Measurements from ENCODE around the gene PKD1L1.
"Not testable (repeated sequence)": the region's sequence is repeated elsewhere in the genome, so short reads cannot be mapped to it uniquely, and the experiment has no call there.

PKD1L1 gene

DNA sequence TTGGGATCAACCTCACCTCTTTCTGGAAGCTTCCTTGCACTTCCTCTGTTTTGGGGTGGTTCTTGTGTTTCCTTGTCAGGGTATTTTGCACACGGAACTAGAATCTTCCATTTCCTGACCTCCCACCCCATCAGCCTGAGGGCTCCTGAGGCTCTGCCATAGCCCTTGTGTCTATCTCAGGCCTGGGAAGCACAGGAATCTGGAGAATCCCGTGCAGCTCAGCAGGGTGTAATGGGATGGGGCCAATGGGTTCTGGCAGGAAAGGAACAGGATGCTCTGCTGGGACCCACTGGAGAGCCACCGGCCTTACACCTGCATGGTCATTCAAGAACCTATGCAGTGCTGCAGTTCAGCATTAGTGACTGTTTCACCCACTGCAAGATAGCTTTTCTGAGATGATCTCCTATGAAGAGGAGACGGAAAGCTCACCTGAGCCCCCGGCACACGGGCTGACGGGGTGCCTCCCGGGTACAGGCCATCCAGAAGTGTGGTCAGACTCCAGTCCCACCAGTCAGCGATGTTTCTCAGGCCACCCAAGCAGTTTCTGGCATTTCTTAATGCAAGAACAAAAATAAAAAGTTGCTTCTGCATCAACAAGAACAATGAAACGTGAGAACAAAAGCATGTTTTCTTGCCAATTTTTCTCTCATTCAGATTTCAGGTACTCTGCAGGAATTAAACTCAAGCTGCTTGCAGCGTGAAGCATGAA lies 133.2 kb downstream of the PKD1L1 start:
- DNase-seq: no peak

DNA sequence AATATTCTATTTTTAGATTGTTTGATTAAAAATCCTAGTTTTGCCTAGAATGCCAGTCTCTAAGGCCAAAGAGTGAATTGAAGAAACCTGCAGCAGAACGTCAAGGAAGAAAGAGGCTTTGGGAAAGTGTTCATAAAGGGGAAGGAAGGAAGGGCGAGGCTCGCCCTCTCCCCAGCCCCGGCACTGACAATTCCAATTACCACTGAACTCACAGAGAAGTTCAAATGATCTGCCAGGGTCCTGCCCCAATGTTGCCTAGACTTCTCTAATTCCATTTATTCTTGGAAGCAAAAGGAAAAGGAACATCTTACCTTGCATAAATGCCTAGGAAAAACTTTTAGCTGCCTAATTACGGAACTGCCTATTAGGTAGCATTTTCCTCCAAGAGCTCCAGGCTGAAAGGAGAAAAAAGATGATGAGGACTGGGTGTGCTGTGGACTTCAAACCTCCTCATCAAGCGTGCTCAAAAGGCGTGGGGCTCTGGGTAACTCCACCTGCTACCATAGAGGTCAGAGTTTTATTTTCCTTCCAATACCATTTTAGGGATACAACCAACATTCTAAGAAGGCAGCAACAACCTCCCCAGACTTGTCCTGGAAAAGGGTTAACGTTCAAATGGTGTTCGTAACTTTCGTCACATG lies 134.5 kb downstream of the PKD1L1 start:
- DNase-seq: no peak

DNA sequence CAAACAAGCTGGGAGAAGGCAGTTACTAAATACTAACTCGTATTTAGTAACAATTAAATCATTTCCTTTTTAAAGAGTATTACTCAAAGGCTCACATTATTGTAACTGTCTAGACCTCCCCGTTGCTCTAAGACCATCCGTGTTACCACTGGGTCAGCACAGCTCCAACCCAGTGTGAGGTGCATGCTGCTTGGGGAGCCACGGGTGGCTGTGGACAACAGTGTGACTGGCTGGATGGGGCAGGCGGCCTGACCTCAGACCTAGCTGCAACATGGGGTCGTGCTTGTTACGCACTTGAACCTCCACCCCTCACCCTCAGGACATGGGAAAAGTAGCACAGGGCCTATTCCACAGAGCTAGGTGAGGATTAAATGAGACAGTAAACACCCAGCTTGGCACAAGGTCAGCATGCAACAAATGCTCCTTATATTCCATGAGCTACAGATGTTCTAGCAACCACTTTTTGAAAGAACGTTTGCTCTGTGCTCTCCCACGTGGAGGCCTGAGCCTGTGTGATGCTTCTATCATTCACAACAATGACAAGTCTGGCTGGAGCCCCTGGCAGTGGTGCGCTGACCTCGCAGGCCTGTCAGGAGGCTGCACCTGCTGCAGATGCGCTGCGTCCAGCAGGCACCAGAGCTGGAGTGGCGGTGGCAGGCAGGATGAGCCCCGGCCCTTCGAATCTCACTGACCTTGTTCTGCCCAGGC lies 135.7 kb downstream of the PKD1L1 start:
- no peak for DNase-seq

DNA sequence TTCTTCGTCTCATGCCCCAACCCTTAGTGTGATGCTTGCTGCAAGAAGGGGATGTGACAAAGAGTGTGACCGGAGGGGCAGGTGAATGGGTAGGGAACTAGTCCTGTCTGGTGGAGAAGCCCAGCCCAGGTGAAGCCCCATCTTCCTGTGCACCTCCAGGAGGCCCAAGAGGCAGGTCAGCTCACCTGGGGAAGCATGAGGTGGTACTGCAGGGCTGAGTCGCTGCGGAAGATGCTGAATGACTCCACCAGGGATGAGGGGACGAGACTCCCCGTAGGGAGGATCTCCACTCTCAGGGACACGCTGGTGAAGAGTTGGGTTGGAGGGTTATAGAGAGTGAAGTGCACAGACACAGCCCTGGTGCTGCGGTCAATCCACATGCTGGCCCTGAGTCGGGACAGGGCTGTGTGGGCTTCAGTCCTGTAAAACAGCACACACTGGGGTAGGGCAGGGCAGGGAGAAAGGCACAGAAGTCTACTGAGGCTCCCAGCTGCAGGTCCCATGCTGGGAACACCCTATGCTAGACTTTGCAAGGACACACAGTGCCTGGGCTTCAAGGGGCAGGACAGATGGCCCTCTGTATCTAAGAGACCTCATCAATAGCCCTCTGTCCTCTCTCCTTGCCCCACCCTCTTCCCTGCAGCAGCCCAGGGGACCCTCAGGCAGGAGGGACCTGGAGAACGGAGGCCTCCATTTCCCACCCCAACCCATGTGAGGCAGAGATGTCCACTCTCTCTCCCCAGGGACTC lies 136.5 kb downstream of the PKD1L1 start:
- DNase-seq: no peak

GRCh38 chr7:47809387-47809786 lies 138.9 kb downstream of the PKD1L1 start:
- no peak for DNase-seq

- no peak for DNase-seq
Measured at GRCh38 chr7:47808321-47808720, 139.9 kb downstream of the PKD1L1 start.

GRCh38 chr7:47807756-47808155 lies 140.5 kb downstream of the PKD1L1 start:
- no peak for DNase-seq

- DNase-seq: no peak
Measured at GRCh38 chr7:47807126-47807525, 141.1 kb downstream of the PKD1L1 start.

GRCh38 chr7:47806701-47807103 lies 141.6 kb downstream of the PKD1L1 start:
- DNase-seq: no peak

GRCh38 chr7:47804767-47805545 lies 143.3 kb downstream of the PKD1L1 start:
- no peak for DNase-seq

GRCh38 chr7:47803846-47804245 lies 144.4 kb downstream of the PKD1L1 start:
- no peak for DNase-seq

DNA sequence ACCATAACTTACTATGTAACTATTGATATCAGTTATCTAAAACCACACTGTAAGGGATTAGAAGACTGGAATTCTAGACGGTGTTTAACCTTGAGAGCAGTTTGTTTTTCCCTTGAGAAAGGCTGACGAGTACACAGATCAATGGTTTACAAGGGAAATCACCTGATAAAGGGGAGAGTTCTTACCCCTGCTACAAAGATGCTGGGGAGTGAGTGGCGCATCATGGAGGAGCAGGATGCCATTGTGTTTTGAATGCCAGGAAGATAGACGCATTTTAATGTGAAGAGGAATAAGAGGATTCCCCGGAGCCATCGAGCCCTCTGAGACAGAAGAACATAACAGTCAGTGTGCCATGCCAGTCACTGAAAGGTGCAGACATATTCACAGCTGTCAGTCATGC lies 145.2 kb downstream of the PKD1L1 start:
- no peak for DNase-seq

- no peak for DNase-seq
Measured at GRCh38 chr7:47801423-47801822, 146.8 kb downstream of the PKD1L1 start.

DNA sequence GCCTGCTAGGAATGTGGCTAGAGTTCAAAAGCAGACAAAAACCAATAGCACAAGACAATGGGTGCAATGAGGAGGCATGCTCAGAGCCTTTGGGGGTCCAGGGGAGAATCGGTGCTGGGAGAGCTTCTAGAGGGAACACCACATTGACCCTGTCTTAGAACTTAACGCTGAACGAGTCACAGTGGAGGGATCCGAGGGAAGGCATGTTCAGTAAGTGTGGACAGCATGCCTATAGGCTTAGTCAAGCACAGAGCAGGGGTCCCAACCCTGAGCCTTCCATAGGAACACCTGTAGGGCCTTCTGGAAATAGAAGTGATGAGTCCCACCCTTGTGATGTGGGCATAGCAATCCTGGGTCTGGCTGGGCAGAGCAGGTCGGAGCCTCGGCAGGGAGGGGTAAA lies 148.7 kb downstream of the PKD1L1 start:
- DNase-seq: no peak

DNA sequence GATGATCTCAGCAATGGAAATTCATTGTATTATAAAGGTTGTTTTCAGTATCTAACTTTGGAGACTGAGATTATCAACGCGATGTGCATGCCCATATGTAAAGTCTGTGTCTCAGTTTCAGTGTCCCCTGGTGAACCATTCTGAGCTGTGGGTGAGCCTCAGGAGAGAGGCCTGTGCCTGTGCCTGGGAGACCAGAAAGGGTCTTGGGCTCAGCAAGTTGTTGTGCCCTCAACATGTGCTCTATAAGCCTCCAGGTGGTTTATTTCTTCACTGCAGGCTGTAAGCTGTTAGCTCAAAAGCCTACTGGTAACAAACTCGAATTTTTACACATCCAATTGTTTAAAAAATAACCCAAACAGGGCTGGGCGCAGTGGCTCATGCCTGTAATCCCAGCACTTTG lies 151.9 kb downstream of the PKD1L1 start:
- DNase-seq: no peak

DNA sequence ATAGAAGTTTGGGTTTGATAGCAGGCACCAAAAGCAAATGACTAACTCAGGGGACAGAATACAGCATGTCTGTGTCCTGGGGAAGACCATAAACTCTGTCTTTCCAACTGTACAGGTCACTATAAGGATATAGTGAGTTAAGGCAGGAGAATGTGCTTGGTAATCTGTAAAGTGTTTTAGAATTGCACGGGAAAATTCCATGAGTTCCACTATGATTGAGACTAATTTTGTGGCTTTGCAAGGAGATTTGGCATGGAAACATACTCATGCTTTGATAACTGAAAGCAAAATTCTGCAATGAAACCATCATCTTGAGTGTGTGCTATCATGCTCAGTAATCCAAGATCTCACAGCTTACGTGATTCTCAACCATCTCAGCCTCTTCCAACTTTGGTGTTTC lies 152.6 kb downstream of the PKD1L1 start:
- DNase-seq: no peak

DNA sequence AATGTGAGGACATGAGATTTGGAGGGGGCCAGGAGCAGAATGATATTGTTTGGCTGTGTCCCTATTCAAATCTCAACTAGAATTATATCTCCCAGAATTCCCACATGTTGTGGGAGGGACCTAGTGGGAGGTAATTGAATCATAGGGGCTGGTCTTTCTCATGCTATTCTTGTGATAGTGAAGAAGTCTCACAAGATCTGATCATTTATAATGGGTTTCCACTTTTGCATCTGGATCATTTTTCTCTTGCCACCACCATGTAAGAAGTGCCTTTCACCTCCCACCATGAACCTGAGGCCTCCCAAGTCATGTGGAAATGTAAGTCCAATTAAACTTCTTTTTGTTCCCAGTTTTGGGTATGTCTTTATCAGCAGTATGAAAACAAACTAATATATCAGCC lies 153.1 kb downstream of the PKD1L1 start:
- not testable (repeated sequence) for DNase-seq

DNA sequence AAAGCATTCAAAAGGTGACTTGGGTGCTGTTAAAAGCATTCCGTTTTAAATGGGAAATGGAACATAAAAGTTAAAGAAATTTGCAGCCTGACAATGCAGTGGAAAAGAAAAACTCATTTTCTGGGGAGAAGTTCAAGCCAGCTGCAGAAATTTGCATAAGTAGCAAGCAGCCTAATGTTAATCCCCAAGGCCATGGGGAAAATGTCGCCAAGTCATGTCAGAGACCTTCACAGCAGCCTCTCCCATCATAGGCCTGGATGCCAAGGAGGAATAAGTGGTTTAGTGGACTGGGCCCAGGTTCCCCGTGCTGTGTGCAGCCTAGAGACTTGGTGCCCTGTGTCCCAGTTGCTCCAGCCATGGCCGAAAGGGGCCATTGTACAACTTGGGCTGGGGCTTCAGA lies 154.2 kb downstream of the PKD1L1 start:
- DNase-seq: no peak

GRCh38 chr7:47793186-47793585 lies 155.1 kb downstream of the PKD1L1 start:
- DNase-seq: not testable (repeated sequence)

DNA sequence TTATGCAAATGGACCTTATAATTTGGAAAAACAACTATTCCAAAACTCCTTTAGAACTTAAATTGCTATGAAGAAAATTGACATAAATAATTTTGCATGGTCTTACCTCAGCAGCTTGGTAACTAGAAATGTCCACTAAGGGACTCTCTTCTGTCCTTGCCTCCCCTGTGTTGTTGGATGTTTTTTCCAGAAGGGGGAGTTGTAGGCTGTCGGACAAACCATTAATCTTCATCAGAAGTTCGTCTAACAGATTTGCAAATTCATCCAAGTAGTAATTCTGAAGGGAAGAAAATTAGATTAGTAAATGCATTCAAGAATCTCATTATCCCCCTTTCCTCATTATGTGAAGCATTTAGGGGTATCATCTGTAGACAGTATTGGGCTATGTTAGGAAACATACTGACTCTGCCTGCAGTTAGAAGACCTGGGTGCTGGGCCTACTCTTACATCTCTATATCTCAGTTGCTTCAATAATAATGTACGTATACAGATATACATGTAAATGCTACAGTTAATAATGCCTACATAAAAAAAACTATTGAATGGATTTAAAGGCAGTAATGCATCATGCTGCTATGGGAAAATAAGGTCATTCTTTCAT lies 155.6 kb downstream of the PKD1L1 start:
- no peak for DNase-seq

GRCh38 chr7:47791682-47792081 lies 156.6 kb downstream of the PKD1L1 start:
- DNase-seq: no peak

- DNase-seq: no peak
Measured at GRCh38 chr7:47788083-47788482, 160.2 kb downstream of the PKD1L1 start.

Data from NCI-H1417 treated with DMSO at 0.1 percent for 48 hours (cell line).